WTC11 (cell line): ENCODE data around the gene SART1.

Source experiments
- ATF1 ChIP-seq: sonication (generic); formaldehyde crosslinking; IDR thresholded peaks from 2 replicates; pipeline ENCODE4 v1.8.1; 2023; ENCODE audit warnings: mild to moderate bottlenecking, moderate library complexity, missing genetic modification reagents
- CREB1 ChIP-seq: sonication (generic); formaldehyde crosslinking; IDR thresholded peaks from 2 replicates; pipeline ENCODE4 v1.8.0; 2023; ENCODE audit warnings: mild to moderate bottlenecking, missing genetic modification reagents
- ELF4 ChIP-seq: sonication (generic); formaldehyde crosslinking; IDR thresholded peaks from 2 replicates; pipeline ENCODE4 v1.8.1; 2022; ENCODE audit warnings: low read depth, mild to moderate bottlenecking, moderate library complexity, missing genetic modification reagents
- ESRRA ChIP-seq: sonication (generic); formaldehyde crosslinking; IDR thresholded peaks from 2 replicates; pipeline ENCODE4 v1.8.1; 2022; ENCODE audit warnings: mild to moderate bottlenecking, missing genetic modification reagents, borderline replicate concordance
- ETV6 ChIP-seq: sonication (generic); formaldehyde crosslinking; IDR thresholded peaks from 2 replicates; pipeline ENCODE4 v1.8.1; 2022; ENCODE audit warnings: mild to moderate bottlenecking, missing genetic modification reagents
- NFE2L1 ChIP-seq: sonication (generic); formaldehyde crosslinking; IDR thresholded peaks from 2 replicates; pipeline ENCODE4 v1.8.1; 2023; ENCODE audit warnings: missing genetic modification reagents
- TCF7 ChIP-seq: sonication (generic); formaldehyde crosslinking; IDR thresholded peaks from 2 replicates; pipeline ENCODE4 v1.8.0; 2022; ENCODE audit warnings: mild to moderate bottlenecking, low read depth, missing genetic modification reagents, moderate library complexity
- TEAD4 ChIP-seq: sonication (generic); formaldehyde crosslinking; IDR thresholded peaks from 2 replicates; pipeline ENCODE4 v1.8.0; 2022; ENCODE audit warnings: mild to moderate bottlenecking, missing genetic modification reagents
- ZNF232 ChIP-seq: sonication (generic); formaldehyde crosslinking; IDR thresholded peaks from 2 replicates; pipeline ENCODE4 v1.8.0; 2022; ENCODE audit warnings: mild to moderate bottlenecking, missing genetic modification reagents
- TF ChIP-seq, protein P1 (sequence below): fragments of 200-600 bp; IDR thresholded peaks from 2 replicates; pipeline ENCODE4 v1.8.0; 2022; ENCODE audit warnings: antibody characterized with exemption
- TF ChIP-seq, protein P2 (sequence below): sonication (generic); formaldehyde crosslinking; IDR thresholded peaks from 2 replicates; pipeline ENCODE4 v1.8.1; 2022; ENCODE audit warnings: mild to moderate bottlenecking, missing genetic modification reagents, moderate library complexity, borderline replicate concordance
- TF ChIP-seq, protein P3 (sequence below): fragments of 250-450 bp; sonication (Bioruptor Pico); IDR thresholded peaks from 2 replicates; pipeline ENCODE4 v1.8.0; 2021; ENCODE audit warnings: mild to moderate bottlenecking
- TF ChIP-seq, protein P4 (sequence below): sonication (generic); formaldehyde crosslinking; IDR thresholded peaks from 2 replicates; pipeline ENCODE4 v1.8.1; 2023; ENCODE audit warnings: mild to moderate bottlenecking, missing genetic modification reagents, borderline replicate concordance

DNA sequence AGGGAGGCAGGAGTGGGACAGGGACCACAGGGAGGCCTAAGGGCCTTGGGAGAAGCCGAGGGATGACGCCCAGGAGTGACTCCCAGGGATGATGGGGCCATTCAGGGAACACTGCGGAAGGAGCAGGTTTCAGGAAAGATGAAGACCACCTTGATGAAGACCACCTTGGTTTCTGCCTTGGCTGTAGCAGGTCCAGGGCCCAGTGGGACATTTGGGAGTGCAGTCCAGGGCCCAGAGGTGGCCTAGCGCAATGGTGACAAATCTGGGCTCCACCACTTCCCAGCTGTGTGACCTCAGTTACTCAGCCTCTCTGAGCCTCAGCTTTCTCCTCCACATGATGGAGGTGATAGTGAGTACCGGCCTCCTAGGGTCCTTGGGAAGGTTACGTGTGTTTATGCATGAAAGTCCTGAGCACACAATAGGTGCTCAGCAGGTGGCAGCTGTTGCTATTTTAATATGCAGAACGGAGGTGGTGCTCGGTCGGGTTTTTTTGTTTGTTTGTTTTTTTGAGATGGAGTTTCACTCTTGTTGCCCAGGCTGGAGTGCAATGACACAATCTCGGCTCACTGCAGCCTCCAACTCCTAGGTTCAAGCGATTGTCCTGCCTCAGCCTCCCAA is 15.5 kb upstream of the SART1 start:
- TF ChIP-seq, protein P1, sequence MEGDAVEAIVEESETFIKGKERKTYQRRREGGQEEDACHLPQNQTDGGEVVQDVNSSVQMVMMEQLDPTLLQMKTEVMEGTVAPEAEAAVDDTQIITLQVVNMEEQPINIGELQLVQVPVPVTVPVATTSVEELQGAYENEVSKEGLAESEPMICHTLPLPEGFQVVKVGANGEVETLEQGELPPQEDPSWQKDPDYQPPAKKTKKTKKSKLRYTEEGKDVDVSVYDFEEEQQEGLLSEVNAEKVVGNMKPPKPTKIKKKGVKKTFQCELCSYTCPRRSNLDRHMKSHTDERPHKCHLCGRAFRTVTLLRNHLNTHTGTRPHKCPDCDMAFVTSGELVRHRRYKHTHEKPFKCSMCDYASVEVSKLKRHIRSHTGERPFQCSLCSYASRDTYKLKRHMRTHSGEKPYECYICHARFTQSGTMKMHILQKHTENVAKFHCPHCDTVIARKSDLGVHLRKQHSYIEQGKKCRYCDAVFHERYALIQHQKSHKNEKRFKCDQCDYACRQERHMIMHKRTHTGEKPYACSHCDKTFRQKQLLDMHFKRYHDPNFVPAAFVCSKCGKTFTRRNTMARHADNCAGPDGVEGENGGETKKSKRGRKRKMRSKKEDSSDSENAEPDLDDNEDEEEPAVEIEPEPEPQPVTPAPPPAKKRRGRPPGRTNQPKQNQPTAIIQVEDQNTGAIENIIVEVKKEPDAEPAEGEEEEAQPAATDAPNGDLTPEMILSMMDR = no peak
- no peak for TF ChIP-seq ESRRA (CRISPR knock-in tag)
- TF ChIP-seq, protein P2, sequence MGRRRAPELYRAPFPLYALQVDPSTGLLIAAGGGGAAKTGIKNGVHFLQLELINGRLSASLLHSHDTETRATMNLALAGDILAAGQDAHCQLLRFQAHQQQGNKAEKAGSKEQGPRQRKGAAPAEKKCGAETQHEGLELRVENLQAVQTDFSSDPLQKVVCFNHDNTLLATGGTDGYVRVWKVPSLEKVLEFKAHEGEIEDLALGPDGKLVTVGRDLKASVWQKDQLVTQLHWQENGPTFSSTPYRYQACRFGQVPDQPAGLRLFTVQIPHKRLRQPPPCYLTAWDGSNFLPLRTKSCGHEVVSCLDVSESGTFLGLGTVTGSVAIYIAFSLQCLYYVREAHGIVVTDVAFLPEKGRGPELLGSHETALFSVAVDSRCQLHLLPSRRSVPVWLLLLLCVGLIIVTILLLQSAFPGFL (CRISPR knock-in tag) = no peak
- TF ChIP-seq ETV6 = no peak
- no peak for TF ChIP-seq ELF4 (CRISPR knock-in tag)
- TF ChIP-seq ATF1 (CRISPR knock-in tag) = no peak
- TF ChIP-seq, protein P3, sequence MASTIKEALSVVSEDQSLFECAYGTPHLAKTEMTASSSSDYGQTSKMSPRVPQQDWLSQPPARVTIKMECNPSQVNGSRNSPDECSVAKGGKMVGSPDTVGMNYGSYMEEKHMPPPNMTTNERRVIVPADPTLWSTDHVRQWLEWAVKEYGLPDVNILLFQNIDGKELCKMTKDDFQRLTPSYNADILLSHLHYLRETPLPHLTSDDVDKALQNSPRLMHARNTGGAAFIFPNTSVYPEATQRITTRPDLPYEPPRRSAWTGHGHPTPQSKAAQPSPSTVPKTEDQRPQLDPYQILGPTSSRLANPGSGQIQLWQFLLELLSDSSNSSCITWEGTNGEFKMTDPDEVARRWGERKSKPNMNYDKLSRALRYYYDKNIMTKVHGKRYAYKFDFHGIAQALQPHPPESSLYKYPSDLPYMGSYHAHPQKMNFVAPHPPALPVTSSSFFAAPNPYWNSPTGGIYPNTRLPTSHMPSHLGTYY (CRISPR knock-in tag) = no peak
- TF ChIP-seq TCF7 = no peak
- TF ChIP-seq NFE2L1 = no peak
- TF ChIP-seq, protein P4, sequence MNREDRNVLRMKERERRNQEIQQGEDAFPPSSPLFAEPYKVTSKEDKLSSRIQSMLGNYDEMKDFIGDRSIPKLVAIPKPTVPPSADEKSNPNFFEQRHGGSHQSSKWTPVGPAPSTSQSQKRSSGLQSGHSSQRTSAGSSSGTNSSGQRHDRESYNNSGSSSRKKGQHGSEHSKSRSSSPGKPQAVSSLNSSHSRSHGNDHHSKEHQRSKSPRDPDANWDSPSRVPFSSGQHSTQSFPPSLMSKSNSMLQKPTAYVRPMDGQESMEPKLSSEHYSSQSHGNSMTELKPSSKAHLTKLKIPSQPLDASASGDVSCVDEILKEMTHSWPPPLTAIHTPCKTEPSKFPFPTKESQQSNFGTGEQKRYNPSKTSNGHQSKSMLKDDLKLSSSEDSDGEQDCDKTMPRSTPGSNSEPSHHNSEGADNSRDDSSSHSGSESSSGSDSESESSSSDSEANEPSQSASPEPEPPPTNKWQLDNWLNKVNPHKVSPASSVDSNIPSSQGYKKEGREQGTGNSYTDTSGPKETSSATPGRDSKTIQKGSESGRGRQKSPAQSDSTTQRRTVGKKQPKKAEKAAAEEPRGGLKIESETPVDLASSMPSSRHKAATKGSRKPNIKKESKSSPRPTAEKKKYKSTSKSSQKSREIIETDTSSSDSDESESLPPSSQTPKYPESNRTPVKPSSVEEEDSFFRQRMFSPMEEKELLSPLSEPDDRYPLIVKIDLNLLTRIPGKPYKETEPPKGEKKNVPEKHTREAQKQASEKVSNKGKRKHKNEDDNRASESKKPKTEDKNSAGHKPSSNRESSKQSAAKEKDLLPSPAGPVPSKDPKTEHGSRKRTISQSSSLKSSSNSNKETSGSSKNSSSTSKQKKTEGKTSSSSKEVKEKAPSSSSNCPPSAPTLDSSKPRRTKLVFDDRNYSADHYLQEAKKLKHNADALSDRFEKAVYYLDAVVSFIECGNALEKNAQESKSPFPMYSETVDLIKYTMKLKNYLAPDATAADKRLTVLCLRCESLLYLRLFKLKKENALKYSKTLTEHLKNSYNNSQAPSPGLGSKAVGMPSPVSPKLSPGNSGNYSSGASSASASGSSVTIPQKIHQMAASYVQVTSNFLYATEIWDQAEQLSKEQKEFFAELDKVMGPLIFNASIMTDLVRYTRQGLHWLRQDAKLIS (CRISPR knock-in tag) = no peak
- no peak for TF ChIP-seq CREB1 (CRISPR knock-in tag)
- no peak for TF ChIP-seq TEAD4
- no peak for TF ChIP-seq ZNF232 (CRISPR knock-in tag)
